Measurements from ENCODE around the gene POU6F1. TPM values are rescaled to one million over a fixed set of nuclear protein-coding genes. Genes with fewer than 3 reads are reported as not detected.
A peak's percentile ranks its signal among the peaks of the same experiment; 100 is the strongest.
"Not testable (repeated sequence)": the region's sequence is repeated elsewhere in the genome, so short reads cannot be mapped to it uniquely, and the experiment has no call there.

The POU6F1 gene
- total RNA-seq, 2 experiments from 2014 or later = 4.7 to 6.3 TPM

GRCh38 chr12:51244269-51244668 lies 26.4 kb upstream of the POU6F1 start:
- Mint-ChIP-seq H3K4me3 (no peak overlapping the region), H3K4me1 (peaks cover 67% of the 10 kb centered on the region), H3K9me3 (no peaks in the 10 kb centered on the region), H3K27me3 (no peaks in the 10 kb centered on the region), H3K36me3 (ENCODE audit: low read depth) (peaks cover 64% of the 10 kb centered on the region), H3K27ac (peak overlapping the region; percentile 3)
- DNase-seq = no peak
- CTCF ChIA-PET = interaction anchor here (1.0 to 1.9 kb wide), 2 partner anchors 9 to 82 kb away, joined by 4 to 12 read pairs; no protein-coding TSS in a partner anchor
- POLR2A ChIA-PET = interaction anchor here (0.8 kb wide), 1 partner anchor 96 kb away, joined by 3 read pairs; no protein-coding TSS in a partner anchor

GRCh38 chr12:51242876-51243275 lies 25.0 kb upstream of the POU6F1 start:
- Mint-ChIP-seq H3K27me3 (no peaks in the 10 kb centered on the region), H3K27ac (peak overlapping the region; percentile 39), H3K9me3 (no peaks in the 10 kb centered on the region), H3K4me3 (no peak overlapping the region), H3K36me3 (ENCODE audit: low read depth) (peaks cover 65% of the 10 kb centered on the region), H3K4me1 (peaks cover 66% of the 10 kb centered on the region)
- DNase-seq = no peak
- POLR2A ChIA-PET = no interaction called here
- CTCF ChIA-PET = interaction anchor here (1.9 kb wide), 1 partner anchor 10 kb away, joined by 12 read pairs; no protein-coding TSS in a partner anchor

DNA sequence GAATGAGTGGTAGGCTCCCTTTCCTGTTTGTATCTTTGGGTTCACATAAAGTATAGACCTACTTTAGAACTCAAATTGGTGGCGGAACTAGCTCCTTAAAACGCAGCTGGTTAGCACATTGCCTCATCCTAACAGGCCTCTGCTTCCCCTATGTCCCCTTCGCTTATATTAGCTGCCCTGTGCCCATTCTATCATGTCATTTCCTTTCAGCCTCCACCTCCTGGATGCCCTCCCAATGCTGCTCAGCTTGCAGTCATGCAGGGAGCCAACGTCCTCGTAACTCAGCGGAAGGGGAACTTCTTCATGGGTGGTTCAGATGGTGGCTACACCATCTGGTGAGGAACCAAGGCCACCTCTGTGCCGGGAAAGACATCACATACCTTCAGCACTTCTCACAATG lies 24.3 kb upstream of the POU6F1 start:
- POLR2A ChIA-PET = no interaction called here
- CTCF ChIA-PET = interaction anchor here (0.7 to 2.9 kb wide), 4 partner anchors 10 to 240 kb away, joined by 3 to 12 read pairs (median 5); partner anchors contain the start of gene POU6F1
- peaks cover 61% of the 10 kb centered on the region for H3K4me1 Mint-ChIP-seq
- no peak for DNase-seq
- H3K4me3 Mint-ChIP-seq = no peak overlapping the region
- no peaks in the 10 kb centered on the region for H3K9me3 Mint-ChIP-seq
- H3K27me3 Mint-ChIP-seq = no peaks in the 10 kb centered on the region
- no peak overlapping the region for H3K27ac Mint-ChIP-seq
- peaks cover 61% of the 10 kb centered on the region for H3K36me3 Mint-ChIP-seq (ENCODE audit: low read depth)

GRCh38 chr12:51240971-51241370 lies 23.1 kb upstream of the POU6F1 start:
- POLR2A ChIA-PET = interaction anchor here (0.6 kb wide), 1 partner anchor 1390 kb away, joined by 3 read pairs; no protein-coding TSS in a partner anchor
- Mint-ChIP-seq H3K27ac (no peak overlapping the region), H3K36me3 (ENCODE audit: low read depth) (peaks cover 53% of the 10 kb centered on the region)

DNA sequence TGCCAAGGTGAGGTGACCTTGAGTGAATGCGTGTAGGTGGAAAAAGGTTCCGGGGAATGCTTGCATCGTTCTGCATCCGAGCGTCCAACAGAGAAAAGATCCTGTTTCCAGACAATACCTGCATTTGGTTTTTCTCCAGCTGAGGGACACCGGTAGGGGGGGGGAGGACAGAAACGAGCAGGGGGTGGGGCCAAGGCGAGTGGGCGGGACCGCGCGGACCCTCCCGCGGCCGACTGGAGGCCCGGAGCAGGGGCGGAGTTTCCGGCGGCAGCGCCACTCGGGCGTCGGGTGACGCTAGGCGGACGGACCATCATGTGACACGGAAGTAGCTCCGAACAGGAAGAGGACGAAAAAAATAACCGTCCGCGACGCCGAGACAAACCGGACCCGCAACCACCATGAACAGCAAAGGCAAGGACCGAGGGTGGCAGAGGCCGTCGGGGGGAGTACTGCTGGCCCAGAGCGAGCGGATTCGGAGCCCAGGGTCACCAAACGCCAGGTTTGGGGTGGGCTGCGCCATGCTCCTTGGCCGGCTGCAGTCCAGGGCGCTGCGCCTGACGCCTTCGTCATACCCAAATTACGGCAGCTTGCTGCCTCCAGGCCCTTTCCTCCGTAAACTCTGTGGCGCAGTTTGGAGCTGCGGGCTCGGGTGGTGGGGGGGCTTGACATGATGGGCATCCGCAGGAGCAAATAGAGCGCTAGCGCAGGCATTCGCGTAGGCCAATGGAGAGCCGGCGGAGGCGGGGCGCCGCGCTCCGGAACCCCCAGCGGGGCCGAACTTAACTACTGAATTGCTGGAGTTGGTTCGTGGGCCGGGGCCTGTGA lies 20.9 kb upstream of the POU6F1 start, which contains the start of gene DAZAP2:
Gene DAZAP2 (plus strand): TSS at position 317 of the 825 bp plus-strand sequence. CDS start 82 bp downstream, at position 399.
- Mint-ChIP-seq H3K9me3 (no peaks in the 10 kb centered on the region), H3K4me3 (peak within 1 kb of the TSS; percentile 95), H3K4me1 (peaks cover 40% of the 10 kb centered on the region), H3K27ac (peak within 1 kb of the TSS; percentile 100), H3K27me3 (peaks cover 6% of the 10 kb centered on the region), H3K36me3 (ENCODE audit: low read depth) (peaks cover 39% of the 10 kb centered on the region)
- DNase-seq = peak; percentile 96
- ChIA-PET CTCF (interaction anchor here (0.7 to 1.9 kb wide), 11 partner anchors 8 to 196 kb away, joined by 3 to 8 read pairs (median 4); no protein-coding TSS in a partner anchor), POLR2A (interaction anchor here (0.5 to 1.3 kb wide), 5 partner anchors 18 to 191 kb away, joined by 3 to 6 read pairs (median 4); partner anchors contain the start of genes CSRNP2, LETMD1 and POU6F1)

More at GRCh38 chr12:51240971-51241370, 23.1 kb upstream of the POU6F1 start:
- Mint-ChIP-seq H3K9me3 (no peaks in the 10 kb centered on the region), H3K27me3 (no peaks in the 10 kb centered on the region), H3K4me3 (peak overlapping the region; percentile 95), H3K4me1 (peaks cover 54% of the 10 kb centered on the region)
- CTCF ChIA-PET = interaction anchor here (0.6 to 2.9 kb wide), 3 partner anchors 12 to 242 kb away, joined by 3 to 12 read pairs (median 4); no protein-coding TSS in a partner anchor
- no peak for DNase-seq

- H3K4me1 Mint-ChIP-seq = peaks cover 39% of the 10 kb centered on the region
- H3K27ac Mint-ChIP-seq = peak overlapping the region; percentile 100
- no peaks in the 10 kb centered on the region for H3K9me3 Mint-ChIP-seq
- H3K27me3 Mint-ChIP-seq = peaks cover 6% of the 10 kb centered on the region
- peaks cover 36% of the 10 kb centered on the region for H3K36me3 Mint-ChIP-seq (ENCODE audit: low read depth)
- ChIA-PET POLR2A (interaction anchor here (0.6 to 1.3 kb wide), 4 partner anchors 20 to 190 kb away, joined by 3 to 6 read pairs (median 4); partner anchors contain the start of genes CSRNP2, LETMD1 and POU6F1), CTCF (interaction anchor here (0.7 to 1.9 kb wide), 10 partner anchors 8 to 195 kb away, joined by 3 to 8 read pairs (median 4); no protein-coding TSS in a partner anchor)
- peak overlapping the region; percentile 95 for H3K4me3 Mint-ChIP-seq
- DNase-seq = no peak
These were observed 20.2 kb upstream of the POU6F1 start for GRCh38 chr12:51238037-51238509.

GRCh38 chr12:51234530-51234929 lies 16.7 kb upstream of the POU6F1 start:
- Mint-ChIP-seq H3K9me3 (no peaks in the 10 kb centered on the region), H3K36me3 (ENCODE audit: low read depth) (peaks cover 4% of the 10 kb centered on the region), H3K4me1 (peaks cover 16% of the 10 kb centered on the region), H3K27me3 (peaks cover 9% of the 10 kb centered on the region), H3K27ac (no peak overlapping the region), H3K4me3 (no peak overlapping the region)
- POLR2A ChIA-PET = no interaction called here
- DNase-seq = no peak
- CTCF ChIA-PET = interaction anchor here (1.3 kb wide), 1 partner anchor 17 kb away, joined by 6 read pairs; the partner anchor contains the start of gene POU6F1

DNA sequence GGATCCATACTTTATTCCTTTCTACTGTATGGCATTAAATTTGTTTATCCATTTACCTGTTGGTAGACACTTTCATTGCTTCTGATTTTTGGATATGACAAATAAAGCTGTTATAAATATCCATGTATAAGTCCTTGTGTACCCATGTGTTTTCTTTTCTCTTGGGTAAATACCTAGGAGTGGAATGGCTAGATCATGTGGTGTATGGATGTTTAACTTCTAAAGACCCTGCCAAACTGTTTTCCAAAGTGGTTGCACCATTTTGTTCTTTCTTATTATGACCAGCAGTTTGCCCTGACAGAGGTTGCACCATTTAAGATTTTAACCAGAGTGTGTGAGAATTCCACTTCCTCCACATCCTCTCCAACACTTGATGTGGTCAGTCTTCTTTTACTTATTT lies 14.8 kb upstream of the POU6F1 start:
- ChIA-PET CTCF (interaction anchor here (0.6 to 4.9 kb wide), 3 partner anchors 15 to 134 kb away, joined by 3 to 17 read pairs (median 3); partner anchors contain the start of gene POU6F1), POLR2A (no interaction called here)

DNA sequence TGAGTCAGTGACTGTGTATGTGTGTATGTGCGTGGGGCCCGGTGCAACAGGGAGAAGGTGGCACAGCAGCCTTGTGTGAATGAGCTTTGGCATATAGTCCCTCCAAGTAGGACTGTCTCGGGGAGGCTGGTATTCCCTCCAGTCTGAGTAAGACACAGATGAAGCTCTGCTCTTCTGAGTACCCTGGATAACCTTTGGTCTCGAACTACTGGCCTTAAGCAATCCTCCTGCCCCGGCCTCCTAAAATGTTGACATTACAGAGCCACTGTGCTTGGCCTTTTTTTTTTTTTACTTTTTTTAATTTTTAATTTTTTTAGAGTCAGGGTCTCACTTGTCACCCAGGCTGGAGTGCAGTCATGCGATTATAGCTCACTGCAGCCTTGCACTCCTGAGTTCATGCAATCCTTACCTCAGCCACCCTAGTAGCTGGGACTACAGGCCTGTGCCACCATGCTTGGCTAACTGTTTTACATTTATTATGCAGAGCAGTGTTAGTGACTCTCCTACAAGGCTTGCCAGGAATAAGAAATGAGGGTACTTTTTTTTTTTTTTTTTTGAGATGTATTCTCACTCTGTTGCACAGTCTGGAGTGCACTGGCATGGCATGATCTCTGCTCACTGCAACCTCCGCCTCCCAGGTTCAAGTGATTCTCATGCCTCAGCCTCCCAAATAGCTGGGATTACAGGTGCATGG lies 11.4 kb upstream of the POU6F1 start:
- Mint-ChIP-seq H3K27me3 (peaks cover 5% of the 10 kb centered on the region), H3K9me3 (no peaks in the 10 kb centered on the region), H3K36me3 (ENCODE audit: low read depth) (no peaks in the 10 kb centered on the region), H3K4me3 (no peak overlapping the region), H3K27ac (no peak overlapping the region), H3K4me1 (peaks cover 4% of the 10 kb centered on the region)
- POLR2A ChIA-PET = interaction anchor here (0.6 kb wide), 1 partner anchor 50 kb away, joined by 3 read pairs; no protein-coding TSS in a partner anchor
- DNase-seq = no peak
- CTCF ChIA-PET = interaction anchor here (4.9 kb wide), 1 partner anchor 11 kb away, joined by 17 read pairs; the partner anchor contains the start of gene POU6F1

More for the DNA sequence above, 14.8 kb upstream of the POU6F1 start:
- Mint-ChIP-seq H3K4me3 (no peak overlapping the region), H3K9me3 (no peaks in the 10 kb centered on the region), H3K4me1 (peaks cover 8% of the 10 kb centered on the region), H3K36me3 (ENCODE audit: low read depth) (no peaks in the 10 kb centered on the region), H3K27ac (no peak overlapping the region), H3K27me3 (peaks cover 9% of the 10 kb centered on the region)
- DNase-seq = no peak

DNA sequence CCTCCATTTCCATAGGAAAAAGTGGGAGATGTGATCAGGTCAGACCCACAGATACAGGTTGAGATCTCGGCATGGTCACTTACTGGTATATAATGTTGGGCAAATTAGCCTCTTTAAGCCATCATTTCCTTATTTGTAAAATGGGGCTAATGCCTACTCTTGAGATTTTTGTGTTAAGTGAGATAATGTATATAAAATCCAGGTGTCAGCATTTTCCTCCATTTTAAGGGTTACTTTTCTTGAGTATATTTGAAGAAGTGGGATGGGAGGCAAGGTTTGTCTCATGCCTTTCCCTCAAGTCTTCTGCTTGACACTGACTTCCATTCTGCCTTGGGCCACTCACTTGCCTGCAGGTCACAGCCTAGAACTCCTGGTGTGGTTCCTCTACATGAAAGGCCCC lies 10.1 kb upstream of the POU6F1 start:
- POLR2A ChIA-PET = no interaction called here
- no peaks in the 10 kb centered on the region for H3K36me3 Mint-ChIP-seq (ENCODE audit: low read depth)
- CTCF ChIA-PET = interaction anchor here (0.6 to 0.7 kb wide), 2 partner anchors 10 to 87 kb away, joined by 4 read pairs; no protein-coding TSS in a partner anchor
- H3K4me1 Mint-ChIP-seq = peaks cover 4% of the 10 kb centered on the region
- H3K27me3 Mint-ChIP-seq = peaks cover 3% of the 10 kb centered on the region
- no peak overlapping the region for H3K4me3 Mint-ChIP-seq
- DNase-seq = no peak
- H3K27ac Mint-ChIP-seq = no peak overlapping the region
- H3K9me3 Mint-ChIP-seq = no peaks in the 10 kb centered on the region

DNA sequence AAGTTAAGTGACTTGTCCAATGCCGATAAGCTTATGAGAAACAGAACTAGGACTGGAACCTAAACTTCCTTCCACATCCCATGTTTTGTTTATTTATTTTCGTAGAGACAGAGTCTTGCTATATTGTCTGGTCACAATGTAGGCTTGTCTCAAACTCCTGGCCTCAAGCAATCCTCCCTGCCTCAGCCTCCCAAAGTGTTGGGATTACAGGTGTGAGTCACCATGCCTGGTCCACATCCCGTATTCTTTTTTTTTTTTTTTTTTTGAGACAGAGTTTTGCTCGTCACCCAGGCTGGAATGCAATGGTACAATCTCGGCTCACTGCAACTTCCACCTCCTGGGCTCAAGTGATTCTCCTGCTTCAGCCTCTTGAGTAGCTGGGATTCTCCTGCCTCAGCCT lies 9.2 kb upstream of the POU6F1 start:
- CTCF ChIA-PET = interaction anchor here (0.7 kb wide), 1 partner anchor 9 kb away, joined by 4 read pairs; no protein-coding TSS in a partner anchor
- POLR2A ChIA-PET; H3K27ac Mint-ChIP-seq; H3K4me1 Mint-ChIP-seq; H3K4me3 Mint-ChIP-seq; H3K27me3 Mint-ChIP-seq; H3K36me3 Mint-ChIP-seq (ENCODE audit: low read depth); H3K9me3 Mint-ChIP-seq; DNase-seq: not testable (repeated sequence)

- H3K27ac Mint-ChIP-seq = no peak overlapping the region
- ChIA-PET POLR2A (no interaction called here), CTCF (interaction anchor here (0.6 to 0.7 kb wide), 2 partner anchors 12 to 48 kb away, joined by 3 read pairs; partner anchors contain the start of gene DAZAP2)
- no peak for DNase-seq
- H3K4me3 Mint-ChIP-seq = no peak overlapping the region
- H3K9me3 Mint-ChIP-seq = no peaks in the 10 kb centered on the region
- H3K27me3 Mint-ChIP-seq = no peaks in the 10 kb centered on the region
- no peaks in the 10 kb centered on the region for H3K4me1 Mint-ChIP-seq
- no peaks in the 10 kb centered on the region for H3K36me3 Mint-ChIP-seq (ENCODE audit: low read depth)
These were observed 7.9 kb upstream of the POU6F1 start for GRCh38 chr12:51225771-51226170.

Data from activated CD4-positive, alpha-beta T cell treated with anti-CD3 and anti-CD28 coated beads, Interleukin-2, amount 10 ng/mL, durations not matched to agents 7 days and 5 days (primary cell).